K562 (cell line): ENCODE data around the gene CXorf65. TPM values are rescaled to one million over a fixed set of nuclear protein-coding genes. Genes with fewer than 3 reads are reported as not detected.

ENCODE experiments used
- CEBPG ChIP-seq, 3 experiments: fragments of 200-800 bp in 1 of 3; sonication (Bioruptor generic) in 1 of 3; sonication (generic) in 1 of 3; formaldehyde crosslinking in 1 of 3; IDR thresholded peaks in 2 of 3; conservative IDR thresholded peaks in 1 of 3; 2 replicates each; pipeline versions ENCODE4 v1.6.1 to v1.8.0; 2016 to 2022; ENCODE audit warnings: missing compliant biosample characterization in 2 of 3, missing genetic modification characterization in 2 of 3, mild to moderate bottlenecking in 1 of 3, missing genetic modification reagents in 1 of 3
- CREB1 ChIP-seq, 2 experiments: sonication (generic) in 1 of 2; formaldehyde crosslinking in 1 of 2; IDR thresholded peaks; 2 replicates each; pipeline versions ENCODE4 v1.6.1 to v1.8.0; 2012 to 2022; ENCODE audit warnings: inconsistent platforms in 1 of 2, mild to moderate bottlenecking in 1 of 2, missing genetic modification reagents in 1 of 2, moderate library complexity in 1 of 2
- E2F5 ChIP-seq: sonication (generic); formaldehyde crosslinking; IDR thresholded peaks from 2 replicates; pipeline ENCODE4 v1.8.0; 2022; ENCODE audit warnings: mild to moderate bottlenecking, missing genetic modification reagents
- E2F8 ChIP-seq: fragments of 450-650 bp; IDR thresholded peaks from 2 replicates; pipeline ENCODE4 v1.7.1; 2018; ENCODE audit warnings: mild to moderate bottlenecking, low read depth; ENCODE audit not compliant: partially characterized antibody
- FOXP1 ChIP-seq: sonication (generic); formaldehyde crosslinking; IDR thresholded peaks from 2 replicates; pipeline ENCODE4 v1.8.0; 2022; ENCODE audit warnings: mild to moderate bottlenecking, missing genetic modification reagents
- HDAC8 ChIP-seq: fragments of 450-650 bp; IDR thresholded peaks from 2 replicates; pipeline ENCODE4 v1.6.1; 2016; ENCODE audit warnings: mild to moderate bottlenecking, missing genetic modification characterization, moderate library complexity, missing compliant biosample characterization
- MTA1 ChIP-seq: fragments of 450-650 bp; IDR thresholded peaks from 2 replicates; pipeline ENCODE4 v1.6.1; 2017; ENCODE audit warnings: borderline replicate concordance
- POLR2A ChIP-seq: fragments of 450-650 bp; conservative IDR thresholded peaks from 2 replicates; pipeline ENCODE4 v1.6.1; 2016
- PRMT5 ChIP-seq: sonication (generic); formaldehyde crosslinking; IDR thresholded peaks from 2 replicates; pipeline ENCODE4 v1.5.0; 2020; ENCODE audit warnings: missing genetic modification reagents
- RREB1 ChIP-seq: fragments of 250-450 bp; sonication (Bioruptor Pico); IDR thresholded peaks from 2 replicates; pipeline ENCODE4 v1.4.0; 2020
- SMAD3 ChIP-seq: fragments of 450-650 bp; formaldehyde crosslinking; conservative IDR thresholded peaks from 2 replicates; pipeline ENCODE4 v1.4.0; 2020; ENCODE audit warnings: mild to moderate bottlenecking
- TEAD4 ChIP-seq, 2 experiments: sonication (generic) in 1 of 2; formaldehyde crosslinking in 1 of 2; IDR thresholded peaks; 2 replicates each; pipeline versions ENCODE4 v1.6.1 to v1.8.0; 2012 to 2022; ENCODE audit warnings: borderline replicate concordance in 1 of 2, inconsistent platforms in 1 of 2, low read length in 1 of 2, mild to moderate bottlenecking in 1 of 2, missing genetic modification reagents in 1 of 2
- TOE1 ChIP-seq, 2 experiments: fragments of 450-650 bp in 1 of 2; sonication (generic) in 1 of 2; formaldehyde crosslinking in 1 of 2; IDR thresholded peaks; 2 replicates each; pipeline versions ENCODE4 v1.7.1 to v1.8.0; 2016 to 2022; ENCODE audit warnings: borderline replicate concordance in 2 of 2, mild to moderate bottlenecking in 2 of 2, antibody characterized with exemption in 1 of 2, inconsistent platforms in 1 of 2, low read depth in 1 of 2, missing genetic modification reagents in 1 of 2, moderate library complexity in 1 of 2
- TSC22D4 ChIP-seq: fragments of 450-650 bp; IDR thresholded peaks from 2 replicates; pipeline ENCODE4 v1.6.1; 2016; ENCODE audit warnings: missing genetic modification characterization, missing biosample characterization, control low read depth
- ZNF316 ChIP-seq: fragments of 450-650 bp; IDR thresholded peaks from 2 replicates; pipeline ENCODE4 v1.6.1; 2016
- ZNF436 ChIP-seq: fragments of 250-450, 450-650 bp; sonication (Bioruptor Pico); formaldehyde crosslinking; IDR thresholded peaks from 2 replicates; pipeline ENCODE4 v1.7.0; 2020; ENCODE audit warnings: mild to moderate bottlenecking
- ZNF551 ChIP-seq: fragments of 250-450 bp; sonication (Bioruptor Pico); IDR thresholded peaks from 2 replicates; pipeline ENCODE4 v1.5.0; 2021; ENCODE audit warnings: mild to moderate bottlenecking, moderate library complexity
- polyA plus RNA-seq, 8 experiments: library from polyadenylated mRNA; depleted of rRNA in 4 of 8; stranded (reverse) in 5 of 8; unstranded in 3 of 8; fragments of >200 nt; fragmentation: Nextera tagmentation in 2 of 8; fragmentation: Illumina TruSeq in 1 of 8; extraction: Ambion mirVana in 2 of 8; extraction: Trizol in 1 of 8; gene quantifications; 2 replicates each; pipeline versions ENCODE4 v1.2.1 to v1.2.3, GENCODE V29; 2011 to 2014; ENCODE audit warnings: inconsistent platforms in 1 of 8, missing spikeins in 1 of 8
- total RNA-seq, 7 experiments: library from RNA; depleted of rRNA in 6 of 7; stranded (reverse); fragments of >200 nt in 6 of 7; fragmentation: Illumina TruSeq in 2 of 7; extraction: Trizol in 2 of 7; gene quantifications; 2 replicates each; pipeline versions ENCODE4 v1.2.1 to v1.2.3, GENCODE V29; 2011 to 2021; ENCODE audit warnings: low replicate concordance in 1 of 7

Gene CXorf65
- total and polyA plus RNA-seq, 9 of the 15 experiments (the other 6 are each of a cell fraction or from before 2014, with no cell fraction given): 1.4 to 8.4 (median 2.9) TPM

GRCh38 chrX:71103110-71103983 lies 3.2 kb downstream of the CXorf65 start (continued):
- TF ChIP-seq CEBPG (CRISPR knock-in tag; IDR thresholded peaks at IDR 0.05): no peak
- no peak for TF ChIP-seq CEBPG (tag; conservative IDR thresholded peaks at IDR 0.05 in 1 of 2, IDR thresholded peaks at IDR 0.05 in 1 of 2)
- TF ChIP-seq E2F5 (CRISPR knock-in tag): no peak
- peak; percentile 76 for TF ChIP-seq POLR2A
- peak; percentile 30; the same call in 1 of the 2 replicates for TF ChIP-seq TOE1 (IDR thresholded peaks at IDR 0.05; ENCODE audit: borderline replicate concordance)
- no peak for TF ChIP-seq TOE1 (CRISPR knock-in tag; IDR thresholded peaks at IDR 0.05; ENCODE audit: borderline replicate concordance, low read depth)
- no peak for TF ChIP-seq FOXP1 (CRISPR knock-in tag)
- no peak for TF ChIP-seq SMAD3
- TF ChIP-seq ZNF551 (CRISPR knock-in tag): no peak
- no peak for TF ChIP-seq HDAC8 (tag)
- no peak for TF ChIP-seq ZNF316
- no peak for TF ChIP-seq TSC22D4 (tag)
- no peak for TF ChIP-seq ZNF436
- TF ChIP-seq E2F8: peak; percentile 32
- no peak; the same call in 1 of the 2 replicates for TF ChIP-seq CREB1 (IDR thresholded peaks at IDR 0.05)
- TF ChIP-seq CREB1 (CRISPR knock-in tag; IDR thresholded peaks at IDR 0.05): no peak
- TF ChIP-seq MTA1: no peak
- no peak for TF ChIP-seq PRMT5
- no peak for TF ChIP-seq RREB1 (CRISPR knock-in tag)
- peak; percentile 49; the same call in 1 of the 2 replicates for TF ChIP-seq TEAD4 (IDR thresholded peaks at IDR 0.05; ENCODE audit: low read length)
- TF ChIP-seq TEAD4 (CRISPR knock-in tag; IDR thresholded peaks at IDR 0.05; ENCODE audit: borderline replicate concordance): no peak
